GM18951 (cell line): ENCODE measurements around the gene RNF135.
"Not testable (repeated sequence)": the region's sequence is repeated elsewhere in the genome, so short reads cannot be mapped to it uniquely, and the experiment has no call there.

ENCODE experiments used
- POLR2A ChIP-seq: IDR thresholded peaks from 4 replicates; pipeline ENCODE4 v1.6.1; 2011; ENCODE audit warnings: mild to moderate bottlenecking; ENCODE audit not compliant: insufficient read length, insufficient read depth; ENCODE audit errors: extremely low read depth
- in situ Hi-C: fragments of 300-500 bp; cut with MboI; formaldehyde crosslinking; loops from one replicate; pipeline ENCODE4 v1.12.0; 2022; ENCODE audit warnings: low sequenced_read_pairs, mixed read lengths, inconsistent platforms; ENCODE audit not compliant: unreplicated experiment

The RNF135 gene

DNA sequence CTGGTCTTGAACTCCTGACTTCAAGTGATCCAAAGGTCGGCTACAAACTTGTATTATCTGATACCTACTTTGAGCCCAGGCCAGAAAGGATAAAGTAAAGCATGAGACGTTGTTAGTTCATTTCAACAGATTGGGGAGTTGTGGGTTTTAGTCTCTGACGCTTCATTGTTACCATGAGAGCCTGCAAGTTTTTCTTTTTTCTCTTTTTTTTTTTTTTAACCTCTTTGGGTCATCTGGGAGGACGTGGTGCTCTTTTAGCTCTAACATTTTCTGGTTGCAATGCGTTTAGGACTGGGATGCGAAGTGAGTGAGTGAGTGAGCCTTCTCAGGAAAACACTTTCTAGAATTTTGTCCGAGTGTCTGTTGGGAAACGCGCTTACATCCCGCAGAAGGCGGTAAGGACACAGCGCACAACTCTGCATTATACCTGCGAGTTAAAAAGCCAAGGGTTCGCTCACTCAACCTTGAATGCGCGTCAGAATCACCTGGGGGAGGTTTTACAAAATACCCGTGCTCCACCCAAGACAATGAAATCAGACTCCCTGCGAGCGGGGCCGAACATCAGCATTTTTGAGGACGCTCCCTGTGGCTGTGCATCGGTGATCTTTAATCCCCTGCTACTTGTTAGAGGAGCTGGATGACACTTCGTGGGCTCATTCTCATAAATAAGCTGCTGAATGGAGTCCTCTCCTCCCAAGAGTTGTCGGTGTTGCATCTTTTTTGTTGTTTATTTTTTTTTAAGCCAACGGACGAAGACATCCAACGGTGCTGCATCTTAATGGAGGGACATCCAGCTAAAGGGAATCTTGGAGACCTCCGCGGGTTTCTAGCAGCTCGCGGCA, 629 bp upstream of the RNF135 start:
- no peak for TF ChIP-seq POLR2A

DNA sequence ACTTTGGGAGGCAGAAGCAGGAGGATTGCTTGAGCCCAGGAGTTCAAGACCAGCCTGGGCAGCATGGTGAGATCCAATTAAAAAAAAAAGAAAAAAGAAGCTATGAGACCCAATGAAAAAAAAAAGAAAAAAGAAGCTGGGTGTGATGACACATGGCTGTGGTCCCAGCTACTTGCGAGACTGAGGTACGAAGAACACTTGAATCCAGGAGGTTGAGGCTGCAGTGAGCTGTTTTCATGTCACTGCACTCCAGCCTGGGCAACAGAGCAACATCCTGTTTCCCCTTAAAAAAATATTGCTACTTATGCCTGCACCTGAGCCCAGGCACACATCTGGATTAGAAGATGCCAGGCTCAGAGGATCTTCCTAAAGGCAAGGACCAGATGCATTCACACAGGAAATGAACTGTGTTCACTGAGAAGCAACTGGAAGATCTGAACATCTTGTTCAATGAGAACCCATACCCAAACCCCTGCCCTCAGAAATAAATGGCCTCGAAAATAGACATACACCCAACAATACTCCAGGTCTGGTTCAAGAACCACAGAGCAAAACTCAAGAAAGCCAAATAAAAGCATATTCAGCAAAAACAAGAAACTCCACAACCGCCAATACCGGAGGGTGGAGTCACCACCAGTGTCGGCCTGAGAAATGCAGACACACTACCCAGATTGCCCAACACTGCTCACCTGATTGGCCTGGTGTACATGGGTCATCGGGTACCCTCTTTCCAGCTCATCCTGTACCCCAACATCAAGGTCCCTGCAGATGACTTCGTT, 4.4 kb downstream of the RNF135 start:
- in situ Hi-C loops: no loop called here
- no peak for TF ChIP-seq POLR2A

More for the DNA sequence above, 629 bp upstream of the RNF135 start:
- in situ Hi-C loops: no loop called here

DNA sequence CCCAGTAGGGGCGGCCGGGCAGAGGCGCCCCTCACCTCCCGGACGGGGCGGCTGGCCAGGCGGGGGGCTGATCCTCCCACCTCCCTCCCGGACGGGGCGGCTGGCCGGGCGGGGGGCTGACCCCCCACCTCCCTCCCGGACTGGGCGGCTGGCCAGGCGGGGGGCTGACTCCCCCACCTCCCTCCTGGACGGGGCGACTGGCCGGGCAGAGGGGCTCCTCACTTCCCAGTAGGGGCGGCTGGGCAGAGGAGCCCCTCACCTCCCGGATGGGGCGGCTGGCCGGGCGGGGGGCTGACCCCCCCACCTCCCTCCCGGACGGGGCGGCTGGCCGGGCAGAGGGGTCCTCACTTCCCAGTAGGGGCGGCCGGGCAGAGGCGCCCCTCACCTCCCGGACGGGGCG, 9.1 kb downstream of the RNF135 start:
- in situ Hi-C loops: not testable (repeated sequence)

DNA sequence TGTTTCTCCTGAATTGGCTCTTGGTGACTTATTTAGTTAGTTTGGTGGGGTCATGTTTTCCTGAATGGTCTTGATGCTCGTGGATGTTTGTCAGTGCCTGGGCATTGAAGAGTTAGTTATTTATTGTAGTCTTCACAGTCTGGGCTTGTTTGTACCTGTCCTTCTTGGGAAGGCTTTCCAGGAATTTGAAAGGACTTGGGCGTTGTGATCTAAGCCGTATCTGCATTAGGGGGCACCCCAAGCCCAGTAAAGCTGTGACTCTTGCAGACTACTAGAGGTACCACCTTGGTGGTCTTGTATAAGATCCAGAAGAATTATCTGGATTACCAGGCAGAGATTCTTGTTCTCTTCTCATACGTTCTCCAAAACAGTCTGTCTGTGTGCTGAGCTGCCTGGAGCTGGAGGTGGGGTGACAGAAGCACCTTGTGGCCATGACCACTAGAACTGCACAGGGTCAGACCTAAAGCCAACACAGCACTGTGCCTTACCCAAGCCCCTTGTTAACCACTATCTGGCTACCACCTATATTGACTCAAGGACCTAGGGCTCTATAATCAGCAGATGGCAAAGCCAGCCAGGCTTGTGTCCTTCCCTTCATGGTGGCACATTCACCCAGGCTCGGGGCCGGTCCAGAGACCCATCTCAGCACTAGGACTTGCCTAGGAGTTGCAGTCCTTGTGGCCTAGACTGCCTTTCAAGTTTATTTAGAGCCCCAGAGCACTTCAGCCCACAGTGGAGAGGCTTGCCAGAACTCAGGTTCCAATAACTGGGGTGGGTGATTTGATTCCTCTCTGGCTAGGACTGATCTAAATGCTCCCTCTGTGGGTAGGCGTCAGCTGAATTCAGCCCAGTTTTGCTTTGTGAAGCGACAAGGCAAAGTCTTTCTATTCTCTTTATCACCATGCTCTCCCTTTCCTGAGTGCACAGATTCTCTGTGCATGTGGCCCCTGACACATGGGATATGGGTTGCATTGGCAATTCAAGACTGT, 11.0 kb downstream of the RNF135 start:
- TF ChIP-seq POLR2A: no peak
- in situ Hi-C loops: no loop called here

GRCh38 chr17:30982855-30983254, 12.0 kb downstream of the RNF135 start:
- in situ Hi-C loops: no loop called here
- no peak for TF ChIP-seq POLR2A

DNA sequence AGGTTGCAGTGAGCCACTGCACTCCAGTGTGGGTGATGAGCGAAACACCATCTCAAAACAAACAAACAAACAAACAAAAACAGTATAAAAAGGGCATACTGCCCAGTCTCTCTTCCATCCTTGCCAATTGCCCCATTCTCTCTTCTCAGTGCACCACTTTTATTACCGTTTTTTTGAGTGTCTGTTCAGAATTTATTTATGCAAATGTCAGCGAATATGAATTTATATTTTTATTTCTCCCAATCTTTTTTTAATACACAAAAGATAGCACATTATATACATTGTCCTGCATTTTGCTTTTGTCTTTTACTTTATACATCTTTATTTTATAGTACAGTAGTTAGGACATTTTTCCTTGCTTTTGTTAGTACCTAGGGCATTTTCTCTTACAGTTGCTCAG, 19.6 kb downstream of the RNF135 start:
- in situ Hi-C loops: no loop called here
- TF ChIP-seq POLR2A: no peak

- TF ChIP-seq POLR2A: no peak
- in situ Hi-C loops: no loop called here
Measured at GRCh38 chr17:30992551-30992950, 21.7 kb downstream of the RNF135 start.

DNA sequence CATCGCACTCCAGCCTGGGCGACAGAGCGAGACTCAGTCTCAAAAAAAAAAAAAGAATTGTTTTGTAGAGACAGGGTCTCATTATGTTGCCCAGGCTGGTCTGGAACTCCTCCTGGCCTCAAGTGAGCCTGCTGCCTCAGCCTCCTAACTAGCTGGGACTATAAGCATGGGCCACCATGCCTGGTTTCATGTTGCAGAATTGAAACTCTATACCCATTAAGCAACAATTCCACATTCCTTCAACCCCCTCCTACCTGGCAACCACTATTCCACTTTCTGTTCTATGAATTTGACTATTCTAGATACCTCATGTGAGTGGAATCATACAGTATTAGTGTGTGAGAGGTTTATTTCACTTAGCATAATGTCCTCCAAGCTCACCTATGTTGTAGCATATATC, 24.5 kb downstream of the RNF135 start:
- TF ChIP-seq POLR2A: no peak
- in situ Hi-C loops: no loop called here

DNA sequence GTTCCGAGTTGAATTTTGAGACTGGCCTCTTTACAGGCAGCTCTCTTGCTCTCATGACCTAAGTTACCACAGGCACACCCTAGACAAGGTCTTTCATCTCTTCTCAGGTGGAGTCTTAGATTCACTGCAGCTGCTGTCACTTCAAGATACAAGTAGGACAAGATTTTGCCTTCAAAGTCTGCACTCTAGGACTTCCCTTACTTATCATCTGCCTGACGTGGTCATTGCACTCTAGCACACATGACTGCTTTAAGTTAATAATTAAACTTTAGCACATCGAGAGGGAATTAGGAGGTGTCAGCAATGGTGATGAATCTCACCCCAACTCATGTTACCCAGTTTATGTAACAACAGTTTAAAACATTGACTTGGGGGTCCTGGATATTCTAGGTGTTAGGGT, 25.6 kb downstream of the RNF135 start:
- in situ Hi-C loops: no loop called here

DNA sequence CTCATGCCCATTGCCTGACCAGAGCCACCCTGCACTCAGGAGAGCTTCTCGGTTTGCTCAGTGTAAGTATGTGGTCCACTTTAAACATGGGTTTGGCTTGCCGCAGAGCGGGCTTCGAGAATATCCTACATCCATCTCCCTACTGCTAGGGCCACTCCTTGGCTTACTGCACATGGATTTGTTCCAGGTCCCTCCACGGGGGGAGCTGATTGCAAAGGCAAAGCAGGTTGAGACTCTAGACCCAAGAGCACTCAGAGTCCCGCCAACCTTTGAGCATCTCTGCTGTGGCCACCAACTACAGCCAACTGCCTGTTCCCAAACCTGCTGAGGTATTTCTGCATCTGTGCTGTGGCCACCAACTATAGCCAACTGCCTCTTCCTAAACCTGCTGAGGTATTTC, 26.4 kb downstream of the RNF135 start:
- TF ChIP-seq POLR2A: no peak
- in situ Hi-C loops: no loop called here

More for the DNA sequence above, 25.6 kb downstream of the RNF135 start:
- no peak for TF ChIP-seq POLR2A

GRCh38 chr17:30997842-30998241, 27.0 kb downstream of the RNF135 start:
- in situ Hi-C loops: no loop called here
- TF ChIP-seq POLR2A: no peak

DNA sequence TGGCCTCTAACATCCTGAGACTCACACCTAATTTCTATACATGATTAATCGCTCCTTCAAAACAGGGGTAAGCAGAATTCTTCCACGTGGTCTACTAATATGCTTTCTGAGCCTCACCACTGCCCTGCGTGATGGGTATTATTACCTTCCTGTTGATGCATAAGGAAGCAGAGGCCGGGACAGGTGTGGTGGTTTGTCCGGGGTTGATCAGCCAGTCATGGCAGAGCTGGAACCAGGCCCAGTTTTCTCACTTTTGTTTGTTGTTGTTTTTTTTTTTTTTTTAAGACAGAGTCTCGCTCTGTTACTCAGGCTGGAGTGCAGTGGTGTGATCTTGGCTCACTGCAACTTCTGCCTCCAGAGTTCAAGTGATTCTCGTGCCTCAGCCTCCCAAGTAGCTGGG, 31.2 kb downstream of the RNF135 start:
- TF ChIP-seq POLR2A: no peak

More for the DNA sequence above, 31.2 kb downstream of the RNF135 start:
- in situ Hi-C loops: loop anchor here (25.0 kb wide), 2 partner anchors 360 to 535 kb away; no protein-coding TSS in a partner anchor
